Measurements from ENCODE around the gene BEGAIN.

Gene BEGAIN

DNA sequence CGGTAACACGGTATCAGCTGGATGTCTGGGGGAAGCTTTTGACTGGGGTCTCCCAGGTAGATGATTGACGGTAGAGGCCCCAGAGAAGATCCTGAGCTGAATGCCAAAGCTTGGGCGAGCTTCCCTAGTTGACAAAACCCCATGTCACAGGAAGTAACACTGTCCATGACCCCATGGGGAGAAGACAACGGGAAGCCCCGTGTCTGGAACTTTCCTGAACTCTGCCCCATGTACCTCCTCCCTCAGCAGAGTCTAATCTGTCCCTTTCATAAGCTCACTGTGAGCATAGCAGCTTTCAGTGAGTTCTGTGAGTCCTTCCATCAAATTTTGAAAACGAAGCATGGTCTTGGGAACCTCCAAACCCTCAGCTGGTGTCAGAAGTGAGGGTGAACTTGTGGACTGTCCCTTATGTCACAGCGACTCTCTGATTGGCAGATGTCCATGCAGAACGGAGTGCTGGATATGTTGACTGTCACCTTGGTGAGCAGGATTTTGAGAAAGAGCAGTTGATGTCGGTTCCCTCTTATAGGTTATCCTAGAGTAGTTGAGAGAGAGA, 29.7 kb upstream of the BEGAIN start:
- in situ Hi-C loops (cut with HindIII; ENCODE audit: low sequenced_read_pairs) = no loop called here

DNA sequence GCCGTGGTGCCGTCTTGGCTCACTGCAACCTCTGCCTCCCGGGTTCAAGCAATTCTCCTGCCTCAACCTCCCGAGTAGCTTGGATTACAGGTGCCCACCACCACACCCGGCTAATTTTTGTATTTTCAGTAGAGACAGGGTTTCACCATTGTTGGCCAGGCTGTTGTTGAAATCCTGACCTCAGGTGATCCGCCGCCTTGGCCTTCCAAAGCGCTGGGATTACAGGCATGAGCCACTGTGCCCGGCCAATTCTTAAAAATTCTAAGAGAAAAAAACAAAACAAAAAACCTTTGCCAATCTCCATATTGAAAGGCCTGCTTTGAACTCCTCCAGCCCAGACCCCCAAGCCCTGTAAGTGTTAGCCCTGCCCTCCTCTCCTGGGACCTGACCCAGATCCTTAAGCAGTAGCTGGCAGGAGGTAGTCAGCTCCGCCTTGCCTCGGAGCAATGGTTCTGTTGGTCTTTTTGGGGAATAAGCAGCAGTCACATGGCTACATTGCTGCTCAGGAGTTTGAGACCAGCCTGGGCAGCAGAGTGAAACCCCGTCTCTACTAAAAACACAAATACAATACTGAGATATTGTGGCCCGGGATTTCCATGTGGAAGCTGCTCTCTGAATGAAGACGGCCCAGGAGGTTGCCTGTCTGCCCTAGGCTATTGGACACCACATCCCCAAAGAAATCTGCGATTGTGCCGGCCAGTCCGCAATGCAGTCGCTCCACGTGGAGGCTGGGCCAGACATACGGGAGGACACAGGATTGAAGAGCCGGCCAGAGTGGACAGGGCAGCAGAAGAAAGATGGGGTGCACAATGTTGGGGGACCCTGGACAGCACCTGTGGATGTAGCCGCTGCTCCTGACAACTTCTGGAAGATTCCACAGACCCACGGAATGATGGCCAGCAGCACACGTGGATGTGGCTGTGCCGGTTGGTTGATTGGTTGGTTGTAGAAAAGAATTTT, 28.8 kb upstream of the BEGAIN start:
- in situ Hi-C loops (cut with HindIII; ENCODE audit: low sequenced_read_pairs) = no loop called here

DNA sequence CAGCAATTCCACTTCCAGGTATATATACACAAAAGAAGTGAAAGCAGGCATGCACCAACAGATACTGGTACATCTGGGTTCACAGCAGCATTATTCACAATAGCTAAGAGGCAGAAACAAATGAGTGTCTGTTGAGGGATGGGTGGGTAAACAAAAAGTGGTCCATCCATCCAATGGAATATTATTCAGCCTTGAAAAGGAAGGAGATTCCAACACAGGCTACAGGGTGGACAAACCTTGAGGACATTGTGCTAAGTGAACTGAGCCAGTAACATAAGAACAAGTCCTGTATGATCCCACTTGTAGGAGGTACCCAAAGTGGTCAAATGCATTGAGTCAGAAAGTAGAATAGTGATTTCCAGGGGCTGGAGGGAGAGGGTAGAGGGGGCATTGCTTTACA, 27.6 kb upstream of the BEGAIN start:
- in situ Hi-C loops (cut with HindIII; ENCODE audit: low sequenced_read_pairs) = no loop called here

DNA sequence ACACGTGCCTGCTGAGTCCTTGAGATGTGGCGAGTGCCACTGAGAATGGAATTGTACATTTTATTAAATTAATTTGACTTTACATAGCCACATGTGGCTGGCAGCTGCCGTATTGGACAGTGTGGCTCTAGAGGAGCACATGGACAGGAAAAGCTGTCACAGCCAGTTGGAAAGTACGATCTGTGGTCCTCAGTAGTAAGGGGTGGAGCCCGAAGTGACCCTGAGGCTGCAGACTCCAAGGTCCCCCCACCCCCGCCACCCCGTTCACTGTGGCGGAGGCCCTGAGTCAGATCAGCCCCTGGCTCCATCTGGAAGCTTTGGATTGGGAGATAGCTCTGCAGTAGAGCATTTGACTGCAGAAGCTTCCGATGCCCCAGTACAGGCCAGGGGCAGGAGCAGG, 25.8 kb upstream of the BEGAIN start:
- in situ Hi-C loops (cut with HindIII; ENCODE audit: low sequenced_read_pairs) = no loop called here

DNA sequence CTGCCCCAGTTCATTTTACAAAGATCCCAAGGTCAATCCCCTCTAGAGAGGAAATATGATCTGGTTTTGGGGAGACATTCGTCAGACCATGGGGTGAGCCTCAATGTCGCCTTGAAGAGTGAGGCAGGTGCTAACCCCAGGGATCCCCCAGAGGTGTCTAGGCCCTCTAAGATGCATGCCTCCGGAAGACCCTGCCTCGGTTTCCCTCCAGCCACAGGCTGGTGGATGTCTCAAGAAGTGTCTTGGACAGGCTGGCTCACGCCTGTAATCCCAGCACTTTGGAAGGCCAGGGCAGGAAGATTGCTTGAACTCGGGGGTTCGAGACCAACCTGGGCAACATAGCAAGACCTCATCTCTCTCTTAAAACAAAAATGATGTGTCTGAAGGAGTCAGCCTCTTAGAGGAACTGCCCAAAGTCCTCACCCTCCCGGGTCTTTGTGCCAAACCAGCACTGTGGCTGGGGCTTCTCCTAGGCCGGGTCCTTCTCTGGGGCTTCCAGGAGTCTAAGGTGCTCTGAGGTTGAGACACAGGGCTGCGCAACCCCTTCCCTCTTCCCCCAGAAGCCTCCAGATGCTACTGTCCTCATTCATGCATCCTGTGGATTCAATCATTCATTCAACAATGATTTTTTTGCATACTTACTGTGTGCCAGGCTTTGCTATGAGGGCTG, 24.7 kb upstream of the BEGAIN start:
- in situ Hi-C loops (cut with HindIII; ENCODE audit: low sequenced_read_pairs) = no loop called here

DNA sequence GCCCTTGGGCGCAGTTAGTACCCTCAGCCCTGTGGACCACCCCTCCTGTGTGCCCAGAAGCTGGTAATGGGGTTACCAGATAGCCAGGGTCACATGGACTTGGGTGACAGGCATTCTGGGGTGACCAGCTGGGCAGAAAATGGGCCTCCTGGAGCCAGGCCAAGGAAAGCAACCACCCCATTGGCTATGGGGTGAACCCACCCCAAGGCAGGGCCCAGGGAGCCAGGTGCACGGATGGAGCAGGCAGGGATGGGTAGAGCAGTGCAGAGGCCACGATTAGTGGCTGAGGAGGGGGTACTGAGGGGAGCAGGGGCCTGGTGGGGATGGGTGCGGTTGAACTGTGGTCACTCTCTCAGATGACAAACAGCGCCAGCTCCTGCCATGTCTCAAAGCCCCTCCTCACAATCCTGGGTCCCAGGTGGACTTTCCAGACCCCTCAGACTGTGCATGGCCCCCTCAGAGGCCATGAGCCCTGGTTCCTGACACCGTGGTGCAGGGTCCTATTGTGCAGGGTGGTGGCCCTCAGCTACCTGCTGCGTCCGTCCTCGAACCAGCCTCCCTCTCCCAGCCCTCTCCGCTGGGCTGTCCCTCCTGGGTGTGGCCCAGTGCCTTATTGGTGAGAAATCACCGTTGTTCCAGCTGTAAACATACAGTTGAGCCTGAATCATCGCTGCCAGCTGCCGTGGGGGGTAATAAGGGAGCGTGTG, 23.4 kb upstream of the BEGAIN start:
- in situ Hi-C loops (cut with HindIII; ENCODE audit: low sequenced_read_pairs) = no loop called here

DNA sequence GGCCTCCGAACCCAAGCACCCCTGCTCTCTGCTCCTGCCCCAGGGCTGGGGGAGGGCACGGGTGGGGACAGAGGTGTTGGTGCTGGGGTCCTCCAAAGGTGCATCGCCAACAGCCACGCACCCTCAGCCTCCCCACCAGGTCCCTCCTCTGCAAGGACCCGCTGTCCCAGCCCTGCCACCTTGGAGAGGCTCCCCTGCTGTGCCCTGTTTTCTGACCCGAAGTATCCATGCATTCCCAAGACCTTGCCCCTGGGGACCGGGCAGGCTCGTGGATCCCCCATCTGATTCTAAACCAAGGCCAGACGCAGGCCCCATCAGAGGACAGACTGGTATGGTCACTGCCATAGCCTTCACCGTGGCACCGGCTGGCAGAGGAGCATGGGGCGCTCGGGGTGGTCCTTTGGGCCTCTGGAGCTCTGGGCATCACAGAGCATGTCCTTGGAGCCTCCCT, 22.7 kb upstream of the BEGAIN start:
- in situ Hi-C loops (cut with HindIII; ENCODE audit: low sequenced_read_pairs) = no loop called here

DNA sequence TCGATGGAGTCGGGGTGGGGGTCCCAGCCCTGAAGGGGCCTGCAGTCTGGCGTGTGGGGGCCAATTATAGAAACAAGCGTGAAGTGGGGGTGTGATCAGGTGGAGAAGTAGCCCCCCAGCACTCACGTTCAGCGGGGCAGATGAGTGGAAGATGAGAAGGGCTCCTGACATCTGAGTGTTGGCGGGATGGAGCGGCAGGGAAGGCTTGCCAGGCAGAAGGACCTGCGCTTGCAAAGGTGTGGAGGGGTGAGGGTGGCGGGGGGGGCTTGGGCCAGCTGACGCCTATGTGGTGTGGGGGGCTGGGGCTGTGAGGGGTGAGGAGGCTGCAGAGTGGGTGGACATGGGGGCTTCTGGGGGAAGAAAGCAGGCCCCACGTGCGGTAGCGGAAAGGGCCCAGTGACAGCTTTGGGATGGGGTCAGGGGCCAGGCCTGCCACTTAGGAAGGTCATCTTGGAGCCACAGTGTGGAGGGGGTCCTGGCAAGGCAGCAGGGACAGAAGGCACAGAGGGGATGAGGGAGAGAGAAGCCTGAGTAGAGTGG, 22.2 kb upstream of the BEGAIN start:
- in situ Hi-C loops (cut with HindIII; ENCODE audit: low sequenced_read_pairs) = no loop called here

DNA sequence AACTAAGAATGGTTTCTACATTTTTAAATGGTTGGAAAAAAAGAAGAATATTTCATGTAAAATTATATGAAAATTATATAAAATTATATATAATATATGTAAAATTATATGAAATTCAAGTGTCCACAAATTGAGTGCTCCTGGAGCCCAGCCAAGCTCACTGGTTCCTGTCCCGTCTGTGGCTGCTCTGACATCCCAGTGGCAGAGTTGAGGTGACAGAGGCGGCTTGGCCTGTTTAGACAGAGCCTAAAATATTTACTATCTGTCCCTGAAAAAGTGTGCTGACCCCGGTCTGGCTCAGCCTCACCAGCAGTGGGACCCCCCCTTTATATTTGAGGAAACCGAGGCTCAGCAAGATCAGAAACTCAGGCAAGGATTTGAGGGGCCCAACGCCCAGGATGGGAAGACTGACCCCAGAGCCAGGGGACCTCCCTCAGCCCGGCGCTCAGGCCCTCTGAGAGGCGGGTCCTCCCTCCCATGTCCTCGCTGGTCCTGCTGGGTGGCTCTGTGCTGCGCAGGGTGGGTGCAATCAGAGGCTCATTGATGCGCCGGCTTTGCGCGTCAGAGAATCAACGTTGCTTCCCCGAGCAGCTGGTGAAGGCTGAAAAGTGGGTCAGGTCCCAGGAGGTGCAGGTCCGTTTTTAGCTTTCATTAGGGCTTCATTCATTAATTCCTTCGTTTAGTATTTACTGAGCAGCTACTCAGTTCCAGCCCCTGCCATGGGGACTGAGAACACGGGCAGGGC, 21.5 kb upstream of the BEGAIN start:
- in situ Hi-C loops (cut with HindIII; ENCODE audit: low sequenced_read_pairs) = no loop called here

DNA sequence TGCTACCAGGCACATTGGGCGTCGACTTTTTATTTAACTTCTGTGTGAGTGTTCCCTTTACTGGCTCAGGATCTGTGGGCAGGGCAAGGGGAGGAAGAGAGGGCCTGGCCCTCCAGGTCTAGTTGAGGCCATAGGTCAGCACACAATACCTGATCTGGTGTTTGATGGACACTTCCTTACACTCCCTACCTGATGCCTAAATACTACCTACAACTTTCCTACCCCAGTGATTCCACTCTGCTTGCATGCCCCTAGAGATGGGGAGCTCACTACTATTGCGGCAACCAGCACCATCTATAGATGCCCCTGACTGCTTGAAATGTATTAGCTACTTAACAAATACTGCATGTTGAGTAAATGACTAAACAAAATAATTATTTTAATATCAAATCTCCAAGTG, 20.8 kb upstream of the BEGAIN start:
- in situ Hi-C loops (cut with HindIII; ENCODE audit: low sequenced_read_pairs) = no loop called here

DNA sequence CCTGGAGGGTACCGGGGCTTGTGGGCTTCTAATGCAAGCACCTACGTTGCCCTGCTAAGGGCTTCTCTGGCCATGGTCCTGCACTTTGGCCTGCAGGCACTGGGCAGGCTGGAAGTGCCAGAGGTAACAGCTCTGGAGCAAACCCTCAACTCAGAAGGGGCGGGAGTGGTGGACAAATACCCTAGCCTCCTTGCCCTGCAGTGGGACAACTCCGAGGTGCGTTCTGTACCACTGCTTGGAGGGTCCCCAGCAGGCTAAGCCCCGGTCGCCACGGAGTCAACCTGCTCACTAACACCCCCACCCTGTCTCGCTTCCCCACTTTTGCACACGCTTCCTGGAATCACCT, 20.4 kb upstream of the BEGAIN start:
- in situ Hi-C loops (cut with HindIII; ENCODE audit: low sequenced_read_pairs) = no loop called here

DNA sequence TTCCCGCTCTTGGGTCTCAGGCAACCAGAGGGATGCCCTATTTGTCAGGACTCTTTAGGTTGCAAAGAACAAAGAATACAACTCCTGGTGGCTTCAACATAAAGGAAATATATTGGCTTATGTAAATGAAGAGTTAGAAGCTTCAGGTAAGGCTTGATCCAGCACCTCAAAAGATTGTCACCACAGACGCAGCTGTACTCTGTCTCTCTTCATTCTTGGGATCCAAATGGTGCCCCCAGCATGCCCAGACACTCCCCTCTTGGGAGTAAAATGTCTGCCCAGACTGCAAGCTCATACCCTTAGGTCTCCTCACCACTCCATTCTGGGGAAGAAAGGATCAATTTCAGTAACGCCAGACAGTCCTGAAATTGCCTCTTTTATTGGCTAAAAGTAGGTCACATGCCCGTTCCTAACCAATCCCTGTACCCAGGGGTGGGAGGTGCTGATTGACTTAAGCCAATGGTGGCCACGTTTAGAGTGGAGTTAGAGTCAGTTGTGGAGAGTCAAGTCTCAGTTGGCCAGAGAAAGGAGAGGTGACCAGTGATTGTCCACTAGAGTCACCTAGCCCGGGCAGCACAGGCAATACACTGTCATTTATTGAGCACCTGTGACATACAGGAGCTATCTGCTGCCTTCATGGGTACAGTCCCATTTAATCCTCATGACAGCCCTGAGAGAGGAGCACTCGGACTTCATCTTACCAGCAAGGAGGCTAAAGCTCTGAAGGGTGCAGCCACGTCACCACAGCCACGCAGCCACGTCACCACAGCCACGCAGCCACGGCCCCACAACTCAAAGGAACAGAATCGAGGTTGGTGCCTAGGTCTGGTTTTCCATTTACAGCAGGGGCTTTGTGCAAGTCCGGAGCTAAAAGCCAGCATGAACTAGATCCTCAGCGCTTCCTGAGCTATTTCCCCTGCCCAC, 19.7 kb upstream of the BEGAIN start:
- in situ Hi-C loops (cut with HindIII; ENCODE audit: low sequenced_read_pairs) = no loop called here

DNA sequence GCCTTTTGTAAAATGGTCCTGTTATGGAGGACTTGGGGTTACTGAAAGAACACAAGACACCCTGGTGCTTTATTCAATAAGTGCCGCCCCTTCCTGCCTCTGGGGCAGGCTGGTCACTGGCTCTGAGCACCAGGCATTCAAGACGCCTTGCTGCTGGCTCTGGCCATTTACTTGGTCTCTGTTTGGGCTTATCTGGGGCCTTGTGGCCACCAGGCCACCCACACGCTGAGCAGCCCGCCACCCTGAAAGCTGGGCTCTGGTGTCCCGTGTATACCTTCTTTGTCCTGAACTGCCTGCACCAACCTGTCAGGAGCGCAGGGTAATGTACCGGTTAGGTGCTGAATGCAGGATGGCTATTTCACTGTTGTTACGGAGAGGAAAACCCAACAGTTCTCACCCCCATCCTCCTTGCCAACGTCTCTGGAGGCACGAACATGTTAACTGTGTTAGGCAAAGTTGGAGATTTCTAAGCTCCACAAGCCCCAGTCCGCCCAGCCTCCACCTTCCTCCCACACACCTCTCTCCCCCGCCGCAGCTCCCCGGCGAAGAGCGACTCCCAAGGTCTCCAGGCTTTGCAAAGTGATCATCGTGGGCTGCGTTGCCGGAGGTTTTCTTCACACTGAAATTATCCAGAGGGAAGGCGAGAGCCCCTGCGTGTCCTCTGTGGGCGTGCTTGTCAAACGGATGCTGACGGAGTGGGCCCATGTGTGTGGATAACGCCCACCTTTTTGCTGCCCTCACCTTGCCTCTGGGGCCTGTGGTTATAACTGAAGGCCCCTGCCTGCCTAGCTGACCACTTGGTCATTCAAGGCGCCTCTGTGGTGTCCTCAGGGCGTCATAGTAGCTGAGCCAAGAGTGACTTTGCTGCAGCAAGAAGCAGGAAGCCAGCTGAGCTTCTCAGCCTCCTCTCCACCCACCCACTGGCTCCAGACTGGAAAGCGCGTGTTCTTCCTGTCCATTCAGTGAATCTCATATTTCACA, 18.8 kb upstream of the BEGAIN start:
- in situ Hi-C loops (cut with HindIII; ENCODE audit: low sequenced_read_pairs) = no loop called here

DNA sequence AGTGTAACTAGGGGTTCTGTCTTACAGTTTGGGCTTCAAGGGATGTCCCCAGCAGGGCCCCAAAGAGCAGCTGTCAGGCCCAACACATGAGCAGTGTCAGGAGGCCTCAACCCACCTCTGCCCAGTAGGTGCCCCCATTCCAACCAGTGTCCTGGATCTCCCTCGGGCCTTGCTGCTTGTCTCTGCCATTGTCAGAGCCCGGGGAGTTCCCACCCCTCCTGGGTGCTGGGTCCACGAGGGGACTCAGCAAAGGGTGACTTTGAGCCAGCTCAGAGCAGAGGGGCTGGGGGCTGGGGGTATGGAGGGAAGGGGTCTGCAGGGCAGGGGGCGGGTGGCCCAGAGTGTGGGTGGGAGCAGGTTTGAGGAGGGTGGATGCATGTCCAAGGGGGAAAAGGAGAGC, 18.0 kb upstream of the BEGAIN start:
- in situ Hi-C loops (cut with HindIII; ENCODE audit: low sequenced_read_pairs) = no loop called here

DNA sequence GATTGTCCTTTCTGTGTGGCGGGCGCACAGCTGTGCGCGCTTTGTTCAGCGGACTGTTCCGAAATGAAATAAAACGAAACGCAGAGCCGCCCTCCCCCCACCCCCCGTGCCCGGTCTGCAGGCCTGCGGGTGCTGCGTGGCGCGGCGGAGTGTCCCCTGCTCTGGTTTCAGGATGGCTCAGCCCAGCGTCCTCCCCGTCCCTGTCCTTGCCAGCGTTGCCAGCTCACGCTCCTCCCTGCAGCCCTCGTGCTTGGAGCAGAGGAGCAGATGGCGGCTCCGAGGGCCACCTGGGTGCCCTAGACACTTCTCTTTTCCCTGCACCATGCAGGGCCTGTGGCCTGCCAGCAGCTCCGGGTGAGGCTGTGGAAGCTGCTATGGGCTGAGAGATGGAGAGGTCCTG, 17.5 kb upstream of the BEGAIN start:
- in situ Hi-C loops (cut with HindIII; ENCODE audit: low sequenced_read_pairs) = no loop called here

DNA sequence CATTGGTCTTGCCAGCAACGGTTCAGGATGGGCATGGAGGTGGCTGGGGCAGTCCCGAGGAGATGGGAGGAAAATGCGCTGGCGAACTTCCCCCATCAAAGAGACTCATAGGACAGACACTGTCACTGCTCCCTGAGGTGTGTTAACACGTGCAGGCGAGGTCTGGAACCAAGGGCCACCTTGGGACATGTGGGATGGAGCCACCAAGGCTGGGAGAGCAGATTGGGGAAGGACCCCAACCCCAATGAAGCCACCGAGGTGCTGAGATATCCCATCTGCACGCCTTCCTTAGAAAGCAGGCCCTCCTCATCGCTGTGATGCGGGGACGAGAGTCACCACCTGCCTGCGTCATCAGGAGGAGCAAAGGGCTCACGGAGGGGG, 16.9 kb upstream of the BEGAIN start:
- in situ Hi-C loops (cut with HindIII; ENCODE audit: low sequenced_read_pairs) = no loop called here

DNA sequence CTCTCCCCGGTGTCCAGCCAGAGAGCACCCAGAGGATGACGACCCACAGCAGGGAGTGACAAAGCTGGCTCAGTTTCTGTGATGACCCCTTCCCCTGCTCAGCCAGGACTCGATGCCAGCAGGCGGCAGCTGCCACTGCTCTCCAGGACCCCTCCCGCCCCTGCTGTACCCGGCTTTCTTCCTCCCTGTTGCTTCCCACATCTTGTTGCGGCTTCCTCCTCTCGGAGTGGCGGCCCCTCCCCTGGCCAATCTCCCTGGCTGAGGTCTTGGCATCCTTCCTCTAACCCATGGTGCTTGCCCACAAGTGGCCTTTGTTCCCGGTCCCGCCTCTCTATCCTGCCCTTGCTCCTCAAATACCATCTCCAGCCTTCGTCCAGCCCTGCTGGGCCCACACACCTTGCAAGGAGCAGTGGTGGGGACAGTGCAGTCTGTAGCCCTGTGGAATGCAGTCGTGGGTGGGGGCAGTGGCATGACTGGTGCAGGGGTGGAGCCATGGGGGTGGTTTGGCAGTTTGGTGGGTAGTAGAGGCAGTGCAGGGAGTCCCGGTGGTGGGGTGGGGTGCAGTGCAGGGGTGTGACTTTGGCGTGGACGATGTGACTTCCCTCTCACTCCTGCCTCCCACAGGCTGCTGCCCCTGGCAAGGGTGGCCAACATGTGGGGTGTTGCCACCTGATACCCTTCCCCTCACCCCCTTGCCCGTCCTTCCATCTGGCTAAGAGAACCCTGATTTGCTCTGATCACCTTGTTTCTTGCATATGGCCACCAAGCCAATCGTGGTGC, 16.3 kb upstream of the BEGAIN start:
- in situ Hi-C loops (cut with HindIII; ENCODE audit: low sequenced_read_pairs) = no loop called here
